K562 (cell line): Measurements from ENCODE around the gene NUP133. TPM values are rescaled to one million over a fixed set of nuclear protein-coding genes. Genes with fewer than 3 reads are reported as not detected.

ENCODE experiments used
- HDAC3 ChIP-seq: fragments of 450-650 bp; IDR thresholded peaks from 2 replicates; pipeline ENCODE4 v1.6.1; 2018; ENCODE audit warnings: borderline replicate concordance, mild to moderate bottlenecking, moderate library complexity; ENCODE audit not compliant: partially characterized antibody
- HNRNPK ChIP-seq: fragments of 200-400 bp; formaldehyde crosslinking; IDR thresholded peaks from one replicate; pipeline ENCODE4 v1.6.1; 2018; ENCODE audit warnings: mild to moderate bottlenecking, low read depth, low read length; ENCODE audit not compliant: poor library complexity, severe bottlenecking
- MCM2 ChIP-seq: fragments of 450-650 bp; IDR thresholded peaks from 2 replicates; pipeline ENCODE4 v1.6.1; 2017; ENCODE audit warnings: low read depth, mild to moderate bottlenecking
- SMAD4 ChIP-seq: fragments of 250-450 bp; sonication (Bioruptor Pico); conservative IDR thresholded peaks from 2 replicates; pipeline ENCODE4 v1.8.0; 2021; ENCODE audit warnings: inconsistent platforms, mild to moderate bottlenecking, moderate library complexity
- STAT5B ChIP-seq: fragments of 250-450 bp; sonication (Bioruptor Pico); IDR thresholded peaks from 2 replicates; pipeline ENCODE4 v1.8.0; 2021; ENCODE audit warnings: mild to moderate bottlenecking, inconsistent platforms
- TFAM ChIP-seq: fragments of 250-450 bp; sonication (Bioruptor Pico); conservative IDR thresholded peaks from 2 replicates; pipeline ENCODE4 v1.5.0; 2021; ENCODE audit warnings: mild to moderate bottlenecking, moderate library complexity
- polyA plus RNA-seq, 8 experiments: library from polyadenylated mRNA; depleted of rRNA in 4 of 8; stranded (reverse) in 5 of 8; unstranded in 3 of 8; fragments of >200 nt; fragmentation: Nextera tagmentation in 2 of 8; fragmentation: Illumina TruSeq in 1 of 8; extraction: Ambion mirVana in 2 of 8; extraction: Trizol in 1 of 8; gene quantifications; 2 replicates each; pipeline versions ENCODE4 v1.2.1 to v1.2.3, GENCODE V29; 2011 to 2014; ENCODE audit warnings: inconsistent platforms in 1 of 8, missing spikeins in 1 of 8
- total RNA-seq, 7 experiments: library from RNA; depleted of rRNA in 6 of 7; stranded (reverse); fragments of >200 nt in 6 of 7; fragmentation: Illumina TruSeq in 2 of 7; extraction: Trizol in 2 of 7; gene quantifications; 2 replicates each; pipeline versions ENCODE4 v1.2.1 to v1.2.3, GENCODE V29; 2011 to 2021; ENCODE audit warnings: low replicate concordance in 1 of 7
- TF ChIP-seq, protein P1 (sequence below): fragments of 450-650 bp; IDR thresholded peaks from 2 replicates; pipeline ENCODE4 v1.6.1; 2016; ENCODE audit warnings: mild to moderate bottlenecking, moderate library complexity
- TF ChIP-seq, protein P2 (sequence below), 2 experiments: fragments of 450-650 bp; IDR thresholded peaks; 2 replicates each; pipeline ENCODE4 v1.6.1; 2018; ENCODE audit warnings: mild to moderate bottlenecking in 2 of 2, low read depth in 1 of 2; ENCODE audit not compliant: partially characterized antibody in 2 of 2
- TF ChIP-seq, protein P3 (sequence below): fragments of 250-450 bp; sonication (Bioruptor Pico); IDR thresholded peaks from 2 replicates; pipeline ENCODE4 v1.5.1; 2021; ENCODE audit warnings: mild to moderate bottlenecking

Gene NUP133
- total and polyA plus RNA-seq, 9 of the 15 experiments (the other 6 are each of a cell fraction or from before 2014, with no cell fraction given), result 21.7 to 85.1 (median 61.3) TPM

DNA sequence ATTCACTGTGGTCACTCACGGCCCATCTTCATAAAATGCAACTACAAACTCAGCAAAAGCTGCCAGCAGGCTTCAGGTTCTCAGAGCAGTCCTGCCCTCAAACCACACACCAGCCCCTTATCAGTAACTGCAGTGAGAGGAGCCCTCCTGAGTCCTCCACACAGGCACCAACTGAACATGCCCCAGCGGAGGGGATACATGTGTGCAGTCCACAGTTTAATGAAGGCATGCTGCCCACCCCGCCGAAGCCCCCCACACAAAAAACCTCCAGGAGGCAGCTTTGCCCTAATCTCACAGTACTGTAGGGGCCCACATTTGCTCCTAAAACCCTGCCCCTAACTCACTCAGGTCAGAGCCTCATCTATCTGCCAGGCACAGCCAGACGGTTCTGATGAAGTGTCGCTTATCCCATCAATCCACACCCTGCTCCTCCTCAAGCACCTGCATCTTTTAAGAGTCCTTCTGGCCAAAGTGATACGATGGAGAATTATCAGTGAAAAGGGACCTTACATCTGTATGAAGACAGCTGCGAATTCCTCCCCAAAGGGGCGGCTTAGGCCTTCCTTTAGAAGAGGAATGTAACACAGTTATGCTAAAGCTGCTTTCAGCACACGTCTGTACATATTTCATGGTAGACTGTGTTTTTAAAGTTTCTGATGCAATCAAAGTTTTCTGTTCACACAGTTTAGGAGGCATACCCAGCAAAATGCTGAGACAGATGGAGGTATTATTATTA is 46.9 kb upstream of the NUP133 start (continued):
- TF ChIP-seq, protein P1, sequence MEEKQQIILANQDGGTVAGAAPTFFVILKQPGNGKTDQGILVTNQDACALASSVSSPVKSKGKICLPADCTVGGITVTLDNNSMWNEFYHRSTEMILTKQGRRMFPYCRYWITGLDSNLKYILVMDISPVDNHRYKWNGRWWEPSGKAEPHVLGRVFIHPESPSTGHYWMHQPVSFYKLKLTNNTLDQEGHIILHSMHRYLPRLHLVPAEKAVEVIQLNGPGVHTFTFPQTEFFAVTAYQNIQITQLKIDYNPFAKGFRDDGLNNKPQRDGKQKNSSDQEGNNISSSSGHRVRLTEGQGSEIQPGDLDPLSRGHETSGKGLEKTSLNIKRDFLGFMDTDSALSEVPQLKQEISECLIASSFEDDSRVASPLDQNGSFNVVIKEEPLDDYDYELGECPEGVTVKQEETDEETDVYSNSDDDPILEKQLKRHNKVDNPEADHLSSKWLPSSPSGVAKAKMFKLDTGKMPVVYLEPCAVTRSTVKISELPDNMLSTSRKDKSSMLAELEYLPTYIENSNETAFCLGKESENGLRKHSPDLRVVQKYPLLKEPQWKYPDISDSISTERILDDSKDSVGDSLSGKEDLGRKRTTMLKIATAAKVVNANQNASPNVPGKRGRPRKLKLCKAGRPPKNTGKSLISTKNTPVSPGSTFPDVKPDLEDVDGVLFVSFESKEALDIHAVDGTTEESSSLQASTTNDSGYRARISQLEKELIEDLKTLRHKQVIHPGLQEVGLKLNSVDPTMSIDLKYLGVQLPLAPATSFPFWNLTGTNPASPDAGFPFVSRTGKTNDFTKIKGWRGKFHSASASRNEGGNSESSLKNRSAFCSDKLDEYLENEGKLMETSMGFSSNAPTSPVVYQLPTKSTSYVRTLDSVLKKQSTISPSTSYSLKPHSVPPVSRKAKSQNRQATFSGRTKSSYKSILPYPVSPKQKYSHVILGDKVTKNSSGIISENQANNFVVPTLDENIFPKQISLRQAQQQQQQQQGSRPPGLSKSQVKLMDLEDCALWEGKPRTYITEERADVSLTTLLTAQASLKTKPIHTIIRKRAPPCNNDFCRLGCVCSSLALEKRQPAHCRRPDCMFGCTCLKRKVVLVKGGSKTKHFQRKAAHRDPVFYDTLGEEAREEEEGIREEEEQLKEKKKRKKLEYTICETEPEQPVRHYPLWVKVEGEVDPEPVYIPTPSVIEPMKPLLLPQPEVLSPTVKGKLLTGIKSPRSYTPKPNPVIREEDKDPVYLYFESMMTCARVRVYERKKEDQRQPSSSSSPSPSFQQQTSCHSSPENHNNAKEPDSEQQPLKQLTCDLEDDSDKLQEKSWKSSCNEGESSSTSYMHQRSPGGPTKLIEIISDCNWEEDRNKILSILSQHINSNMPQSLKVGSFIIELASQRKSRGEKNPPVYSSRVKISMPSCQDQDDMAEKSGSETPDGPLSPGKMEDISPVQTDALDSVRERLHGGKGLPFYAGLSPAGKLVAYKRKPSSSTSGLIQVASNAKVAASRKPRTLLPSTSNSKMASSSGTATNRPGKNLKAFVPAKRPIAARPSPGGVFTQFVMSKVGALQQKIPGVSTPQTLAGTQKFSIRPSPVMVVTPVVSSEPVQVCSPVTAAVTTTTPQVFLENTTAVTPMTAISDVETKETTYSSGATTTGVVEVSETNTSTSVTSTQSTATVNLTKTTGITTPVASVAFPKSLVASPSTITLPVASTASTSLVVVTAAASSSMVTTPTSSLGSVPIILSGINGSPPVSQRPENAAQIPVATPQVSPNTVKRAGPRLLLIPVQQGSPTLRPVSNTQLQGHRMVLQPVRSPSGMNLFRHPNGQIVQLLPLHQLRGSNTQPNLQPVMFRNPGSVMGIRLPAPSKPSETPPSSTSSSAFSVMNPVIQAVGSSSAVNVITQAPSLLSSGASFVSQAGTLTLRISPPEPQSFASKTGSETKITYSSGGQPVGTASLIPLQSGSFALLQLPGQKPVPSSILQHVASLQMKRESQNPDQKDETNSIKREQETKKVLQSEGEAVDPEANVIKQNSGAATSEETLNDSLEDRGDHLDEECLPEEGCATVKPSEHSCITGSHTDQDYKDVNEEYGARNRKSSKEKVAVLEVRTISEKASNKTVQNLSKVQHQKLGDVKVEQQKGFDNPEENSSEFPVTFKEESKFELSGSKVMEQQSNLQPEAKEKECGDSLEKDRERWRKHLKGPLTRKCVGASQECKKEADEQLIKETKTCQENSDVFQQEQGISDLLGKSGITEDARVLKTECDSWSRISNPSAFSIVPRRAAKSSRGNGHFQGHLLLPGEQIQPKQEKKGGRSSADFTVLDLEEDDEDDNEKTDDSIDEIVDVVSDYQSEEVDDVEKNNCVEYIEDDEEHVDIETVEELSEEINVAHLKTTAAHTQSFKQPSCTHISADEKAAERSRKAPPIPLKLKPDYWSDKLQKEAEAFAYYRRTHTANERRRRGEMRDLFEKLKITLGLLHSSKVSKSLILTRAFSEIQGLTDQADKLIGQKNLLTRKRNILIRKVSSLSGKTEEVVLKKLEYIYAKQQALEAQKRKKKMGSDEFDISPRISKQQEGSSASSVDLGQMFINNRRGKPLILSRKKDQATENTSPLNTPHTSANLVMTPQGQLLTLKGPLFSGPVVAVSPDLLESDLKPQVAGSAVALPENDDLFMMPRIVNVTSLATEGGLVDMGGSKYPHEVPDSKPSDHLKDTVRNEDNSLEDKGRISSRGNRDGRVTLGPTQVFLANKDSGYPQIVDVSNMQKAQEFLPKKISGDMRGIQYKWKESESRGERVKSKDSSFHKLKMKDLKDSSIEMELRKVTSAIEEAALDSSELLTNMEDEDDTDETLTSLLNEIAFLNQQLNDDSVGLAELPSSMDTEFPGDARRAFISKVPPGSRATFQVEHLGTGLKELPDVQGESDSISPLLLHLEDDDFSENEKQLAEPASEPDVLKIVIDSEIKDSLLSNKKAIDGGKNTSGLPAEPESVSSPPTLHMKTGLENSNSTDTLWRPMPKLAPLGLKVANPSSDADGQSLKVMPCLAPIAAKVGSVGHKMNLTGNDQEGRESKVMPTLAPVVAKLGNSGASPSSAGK, result no peak; the same call in 1 of the 2 replicates
- TF ChIP-seq HNRNPK (no peak), MCM2 (no peak), STAT5B (CRISPR knock-in tag) (no peak), SMAD4 (CRISPR knock-in tag) (peak; percentile 98), HDAC3 (peak; percentile 98), TFAM (CRISPR knock-in tag) (no peak)
- TF ChIP-seq, protein P2, sequence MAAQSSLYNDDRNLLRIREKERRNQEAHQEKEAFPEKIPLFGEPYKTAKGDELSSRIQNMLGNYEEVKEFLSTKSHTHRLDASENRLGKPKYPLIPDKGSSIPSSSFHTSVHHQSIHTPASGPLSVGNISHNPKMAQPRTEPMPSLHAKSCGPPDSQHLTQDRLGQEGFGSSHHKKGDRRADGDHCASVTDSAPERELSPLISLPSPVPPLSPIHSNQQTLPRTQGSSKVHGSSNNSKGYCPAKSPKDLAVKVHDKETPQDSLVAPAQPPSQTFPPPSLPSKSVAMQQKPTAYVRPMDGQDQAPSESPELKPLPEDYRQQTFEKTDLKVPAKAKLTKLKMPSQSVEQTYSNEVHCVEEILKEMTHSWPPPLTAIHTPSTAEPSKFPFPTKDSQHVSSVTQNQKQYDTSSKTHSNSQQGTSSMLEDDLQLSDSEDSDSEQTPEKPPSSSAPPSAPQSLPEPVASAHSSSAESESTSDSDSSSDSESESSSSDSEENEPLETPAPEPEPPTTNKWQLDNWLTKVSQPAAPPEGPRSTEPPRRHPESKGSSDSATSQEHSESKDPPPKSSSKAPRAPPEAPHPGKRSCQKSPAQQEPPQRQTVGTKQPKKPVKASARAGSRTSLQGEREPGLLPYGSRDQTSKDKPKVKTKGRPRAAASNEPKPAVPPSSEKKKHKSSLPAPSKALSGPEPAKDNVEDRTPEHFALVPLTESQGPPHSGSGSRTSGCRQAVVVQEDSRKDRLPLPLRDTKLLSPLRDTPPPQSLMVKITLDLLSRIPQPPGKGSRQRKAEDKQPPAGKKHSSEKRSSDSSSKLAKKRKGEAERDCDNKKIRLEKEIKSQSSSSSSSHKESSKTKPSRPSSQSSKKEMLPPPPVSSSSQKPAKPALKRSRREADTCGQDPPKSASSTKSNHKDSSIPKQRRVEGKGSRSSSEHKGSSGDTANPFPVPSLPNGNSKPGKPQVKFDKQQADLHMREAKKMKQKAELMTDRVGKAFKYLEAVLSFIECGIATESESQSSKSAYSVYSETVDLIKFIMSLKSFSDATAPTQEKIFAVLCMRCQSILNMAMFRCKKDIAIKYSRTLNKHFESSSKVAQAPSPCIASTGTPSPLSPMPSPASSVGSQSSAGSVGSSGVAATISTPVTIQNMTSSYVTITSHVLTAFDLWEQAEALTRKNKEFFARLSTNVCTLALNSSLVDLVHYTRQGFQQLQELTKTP (IDR thresholded peaks at IDR 0.05; ENCODE audit: low read depth in 1 of 2, partially characterized antibody in 2 of 2), result peak; percentile 38 to 97
- TF ChIP-seq, protein P3, sequence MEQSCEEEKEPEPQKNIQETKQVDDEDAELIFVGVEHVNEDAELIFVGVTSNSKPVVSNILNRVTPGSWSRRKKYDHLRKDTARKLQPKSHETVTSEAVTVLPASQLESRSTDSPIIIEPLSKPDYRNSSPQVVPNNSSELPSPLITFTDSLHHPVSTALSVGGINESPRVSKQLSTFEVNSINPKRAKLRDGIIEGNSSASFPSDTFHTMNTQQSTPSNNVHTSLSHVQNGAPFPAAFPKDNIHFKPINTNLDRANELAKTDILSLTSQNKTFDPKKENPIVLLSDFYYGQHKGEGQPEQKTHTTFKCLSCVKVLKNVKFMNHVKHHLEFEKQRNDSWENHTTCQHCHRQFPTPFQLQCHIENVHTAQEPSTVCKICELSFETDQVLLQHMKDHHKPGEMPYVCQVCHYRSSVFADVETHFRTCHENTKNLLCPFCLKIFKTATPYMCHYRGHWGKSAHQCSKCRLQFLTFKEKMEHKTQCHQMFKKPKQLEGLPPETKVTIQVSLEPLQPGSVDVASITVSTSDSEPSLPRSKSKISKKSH (CRISPR knock-in tag), result no peak
